ENCODE measurements around the gene SERPING1. TPM values are rescaled to one million over a fixed set of nuclear protein-coding genes. Genes with fewer than 3 reads are reported as not detected.

The SERPING1 gene
- total RNA-seq, 1 donor from 2014 or later = 46.0 TPM

- Histone ChIP-seq H3K79me2 (ENCODE audit: low read depth) (no peaks in the 10 kb centered on the region), H3K9ac (no peak overlapping the region), H4K20me1 (ENCODE audit: low read depth) (no peaks in the 10 kb centered on the region), H3K27me3 (no peaks in the 10 kb centered on the region), H2AFZ (replicated peaks) (no peak overlapping the region), H3F3A (ENCODE audit: low read depth) (no peaks in the 10 kb centered on the region), H3K4me1 (no peaks in the 10 kb centered on the region), H3K36me3 (no peaks in the 10 kb centered on the region), H3K4me2 (no peak overlapping the region), H3K4me3 (no peak overlapping the region), H3K9me3 (ENCODE audit: low read depth) (no peaks in the 10 kb centered on the region), H3K27ac (no peak overlapping the region)
- Mint-ChIP-seq H3K4me1 (no peaks in the 10 kb centered on the region), H3K27ac (no peak overlapping the region), H3K9me3 (peaks cover 2% of the 10 kb centered on the region), H3K4me3 (no peak overlapping the region), H3K36me3 (peaks cover 34% of the 10 kb centered on the region), H3K27me3 (ENCODE audit: insufficient read depth, low read depth) (no peaks in the 10 kb centered on the region)
- DNase-seq (ENCODE audit: low spot score) = no peak
- TF ChIP-seq, protein P1, sequence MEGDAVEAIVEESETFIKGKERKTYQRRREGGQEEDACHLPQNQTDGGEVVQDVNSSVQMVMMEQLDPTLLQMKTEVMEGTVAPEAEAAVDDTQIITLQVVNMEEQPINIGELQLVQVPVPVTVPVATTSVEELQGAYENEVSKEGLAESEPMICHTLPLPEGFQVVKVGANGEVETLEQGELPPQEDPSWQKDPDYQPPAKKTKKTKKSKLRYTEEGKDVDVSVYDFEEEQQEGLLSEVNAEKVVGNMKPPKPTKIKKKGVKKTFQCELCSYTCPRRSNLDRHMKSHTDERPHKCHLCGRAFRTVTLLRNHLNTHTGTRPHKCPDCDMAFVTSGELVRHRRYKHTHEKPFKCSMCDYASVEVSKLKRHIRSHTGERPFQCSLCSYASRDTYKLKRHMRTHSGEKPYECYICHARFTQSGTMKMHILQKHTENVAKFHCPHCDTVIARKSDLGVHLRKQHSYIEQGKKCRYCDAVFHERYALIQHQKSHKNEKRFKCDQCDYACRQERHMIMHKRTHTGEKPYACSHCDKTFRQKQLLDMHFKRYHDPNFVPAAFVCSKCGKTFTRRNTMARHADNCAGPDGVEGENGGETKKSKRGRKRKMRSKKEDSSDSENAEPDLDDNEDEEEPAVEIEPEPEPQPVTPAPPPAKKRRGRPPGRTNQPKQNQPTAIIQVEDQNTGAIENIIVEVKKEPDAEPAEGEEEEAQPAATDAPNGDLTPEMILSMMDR (IDR thresholded peaks at IDR 0.05) = no peak
These were observed 16.8 kb downstream of the SERPING1 start for GRCh38 chr11:57614234-57614772.

DNA sequence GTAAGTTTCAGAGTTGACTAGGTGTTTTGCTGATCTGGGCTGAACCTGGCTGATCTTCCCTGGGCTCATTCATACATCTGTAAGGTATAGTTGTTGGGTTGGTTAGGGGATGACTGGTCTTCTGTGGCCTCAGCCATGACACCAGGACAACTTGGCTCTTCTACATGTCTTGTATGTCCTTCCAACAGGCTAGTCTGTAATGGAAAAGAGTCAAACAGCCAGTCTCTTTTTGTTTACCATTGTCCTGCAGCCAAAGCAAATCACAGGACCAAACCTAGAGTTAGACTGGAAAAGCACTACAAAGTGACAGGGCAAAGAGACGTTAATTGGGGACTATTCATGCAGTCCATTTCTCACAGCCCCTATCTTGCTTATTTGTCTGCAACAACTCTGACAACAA, 17.8 kb downstream of the SERPING1 start:
- peaks cover 6% of the 10 kb centered on the region for H3K9me3 ChIP-seq (ENCODE audit: low read depth)
- no peaks in the 10 kb centered on the region for H3K4me1 ChIP-seq
- no peaks in the 10 kb centered on the region for H4K20me1 ChIP-seq (ENCODE audit: low read depth)
- no peak overlapping the region for H3K27ac ChIP-seq
- Mint-ChIP-seq H3K27ac (no peak overlapping the region), H3K4me1 (no peaks in the 10 kb centered on the region), H3K36me3 (peaks cover 35% of the 10 kb centered on the region), H3K4me3 (no peak overlapping the region), H3K27me3 (ENCODE audit: insufficient read depth, low read depth) (no peaks in the 10 kb centered on the region), H3K9me3 (peaks cover 3% of the 10 kb centered on the region)
- no peaks in the 10 kb centered on the region for H3K27me3 ChIP-seq
- no peak for DNase-seq (ENCODE audit: low spot score)
- H3K36me3 ChIP-seq = peaks cover 5% of the 10 kb centered on the region
- no peaks in the 10 kb centered on the region for H3K79me2 ChIP-seq (ENCODE audit: low read depth)
- no peaks in the 10 kb centered on the region for H3F3A ChIP-seq (ENCODE audit: low read depth)
- TF ChIP-seq, protein P1 (IDR thresholded peaks at IDR 0.05) = no peak
- TF ChIP-seq EZH2 (IDR thresholded peaks at IDR 0.05) (no peak), EZH2phosphoT487 (IDR thresholded peaks at IDR 0.05) (no peak)
- no peak overlapping the region for H3K9ac ChIP-seq
- H3K4me3 ChIP-seq = no peak overlapping the region
- H2AFZ ChIP-seq (replicated peaks) = no peak overlapping the region
- no peak overlapping the region for H3K4me2 ChIP-seq

- Histone ChIP-seq H3K79me2 (ENCODE audit: low read depth) (no peaks in the 10 kb centered on the region), H3F3A (ENCODE audit: low read depth) (no peaks in the 10 kb centered on the region), H3K4me3 (no peak overlapping the region), H3K9me3 (ENCODE audit: low read depth) (peaks cover 10% of the 10 kb centered on the region), H3K9ac (no peak overlapping the region), H3K4me2 (no peak overlapping the region), H3K27ac (no peak overlapping the region), H4K20me1 (ENCODE audit: low read depth) (no peaks in the 10 kb centered on the region), H3K27me3 (no peaks in the 10 kb centered on the region), H3K4me1 (no peaks in the 10 kb centered on the region), H2AFZ (replicated peaks) (no peak overlapping the region), H3K36me3 (peaks cover 9% of the 10 kb centered on the region)
- no peak for TF ChIP-seq EZH2phosphoT487 (IDR thresholded peaks at IDR 0.05)
- TF ChIP-seq EZH2 (IDR thresholded peaks at IDR 0.05) = no peak
- TF ChIP-seq, protein P1 (IDR thresholded peaks at IDR 0.05) = no peak
- DNase-seq (ENCODE audit: low spot score) = no peak
- Mint-ChIP-seq H3K27me3 (ENCODE audit: insufficient read depth, low read depth) (no peaks in the 10 kb centered on the region), H3K4me3 (no peak overlapping the region), H3K27ac (no peak overlapping the region), H3K4me1 (no peaks in the 10 kb centered on the region), H3K9me3 (peaks cover 5% of the 10 kb centered on the region), H3K36me3 (peaks cover 29% of the 10 kb centered on the region)
These were observed 19.1 kb downstream of the SERPING1 start for GRCh38 chr11:57616595-57616994.
